Activated T-helper 17 cell treated with anti-CD3 and anti-CD28 coated beads, Interleukin-2, amount 50 U/mL, for 72 hours (primary cell): ENCODE measurements around the gene PC. TPM values are rescaled to one million over a fixed set of nuclear protein-coding genes. Genes with fewer than 3 reads are reported as not detected.
"Not testable (repeated sequence)": the region's sequence is repeated elsewhere in the genome, so short reads cannot be mapped to it uniquely, and the experiment has no call there.

Source experiments
- ATAC-seq: fragments of 150-1000 bp; cut with Tn5 transposase; replicated peaks from 2 replicates; pipeline ENCODE4 v1.10.0; 2021; ENCODE audit warnings: mild to moderate bottlenecking, moderate library complexity
- H3K27ac Mint-ChIP-seq: one replicate; pipeline ENCODE4 v1.8.0; 2022; ENCODE audit warnings: mixed read lengths
- H3K27me3 Mint-ChIP-seq: one replicate; pipeline ENCODE4 v1.8.0; 2022; ENCODE audit warnings: mixed read lengths
- H3K36me3 Mint-ChIP-seq: one replicate; pipeline ENCODE4 v1.8.0; 2022; ENCODE audit warnings: low read depth, mild to moderate bottlenecking, mixed read lengths
- H3K4me1 Mint-ChIP-seq: one replicate; pipeline ENCODE4 v1.8.0; 2022; ENCODE audit warnings: mixed read lengths
- H3K4me3 Mint-ChIP-seq: one replicate; pipeline ENCODE4 v1.8.0; 2022; ENCODE audit warnings: mild to moderate bottlenecking, mixed read lengths
- H3K9me3 Mint-ChIP-seq: one replicate; pipeline ENCODE4 v1.8.0; 2022; ENCODE audit warnings: mixed read lengths
- total RNA-seq, 2 donors: library from RNA; stranded (reverse); gene quantifications; one replicate each; pipeline ENCODE4 v1.2.3, GENCODE V29; 2022

Gene PC
- total RNA-seq, 2 donors from 2014 or later: 8.4 to 10.9 TPM

- peaks cover 32% of the 10 kb centered on the region for H3K4me1 Mint-ChIP-seq
- H3K27me3 Mint-ChIP-seq: no peaks in the 10 kb centered on the region
- no peaks in the 10 kb centered on the region for H3K9me3 Mint-ChIP-seq
- H3K27ac Mint-ChIP-seq: peak overlapping the region; percentile 98
- no peak for ATAC-seq
- peak overlapping the region; percentile 99 for H3K4me3 Mint-ChIP-seq
- H3K36me3 Mint-ChIP-seq: peaks cover 59% of the 10 kb centered on the region
These were observed 114.2 kb downstream of the PC start for GRCh38 chr11:66843776-66844495.

- peaks cover 32% of the 10 kb centered on the region for H3K4me1 Mint-ChIP-seq
- ATAC-seq: peak; percentile 95
- no peaks in the 10 kb centered on the region for H3K9me3 Mint-ChIP-seq
- peak within 1 kb of the TSS; percentile 99 for H3K4me3 Mint-ChIP-seq
- no peaks in the 10 kb centered on the region for H3K27me3 Mint-ChIP-seq
- peaks cover 62% of the 10 kb centered on the region for H3K36me3 Mint-ChIP-seq
- H3K27ac Mint-ChIP-seq: peak within 1 kb of the TSS; percentile 99
These were observed 115.0 kb downstream of the PC start, which contains the start of gene RCE1 for GRCh38 chr11:66842896-66843775. Gene RCE1 (plus strand): TSS chr11:66843441. CDS start chr11:66843456, 15 bp downstream.

DNA sequence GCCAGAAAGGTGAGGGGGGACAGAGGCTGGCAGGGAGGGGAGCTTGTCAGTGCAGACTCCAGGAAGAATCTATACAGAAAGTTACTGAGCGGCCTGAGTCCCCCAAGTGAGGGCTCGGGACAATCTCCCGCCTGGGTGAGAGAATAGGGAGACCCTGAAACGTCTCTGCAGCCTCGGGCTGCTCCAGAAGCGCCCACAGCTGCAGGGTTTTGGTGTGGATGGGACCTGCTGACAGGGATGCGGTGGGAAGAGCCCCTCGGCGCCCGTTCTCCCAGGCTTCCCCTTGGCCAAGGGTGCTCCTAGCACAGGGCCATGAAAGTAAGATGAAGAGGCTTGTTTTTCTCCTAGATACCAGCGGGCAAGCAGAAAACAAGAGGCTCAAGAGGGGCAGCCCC, 115.7 kb downstream of the PC start:
- no peak for ATAC-seq
- H3K36me3 Mint-ChIP-seq: peaks cover 62% of the 10 kb centered on the region
- peaks cover 32% of the 10 kb centered on the region for H3K4me1 Mint-ChIP-seq
- H3K27ac Mint-ChIP-seq: peak overlapping the region; percentile 99
- peak overlapping the region; percentile 99 for H3K4me3 Mint-ChIP-seq
- no peaks in the 10 kb centered on the region for H3K9me3 Mint-ChIP-seq
- H3K27me3 Mint-ChIP-seq: no peaks in the 10 kb centered on the region

DNA sequence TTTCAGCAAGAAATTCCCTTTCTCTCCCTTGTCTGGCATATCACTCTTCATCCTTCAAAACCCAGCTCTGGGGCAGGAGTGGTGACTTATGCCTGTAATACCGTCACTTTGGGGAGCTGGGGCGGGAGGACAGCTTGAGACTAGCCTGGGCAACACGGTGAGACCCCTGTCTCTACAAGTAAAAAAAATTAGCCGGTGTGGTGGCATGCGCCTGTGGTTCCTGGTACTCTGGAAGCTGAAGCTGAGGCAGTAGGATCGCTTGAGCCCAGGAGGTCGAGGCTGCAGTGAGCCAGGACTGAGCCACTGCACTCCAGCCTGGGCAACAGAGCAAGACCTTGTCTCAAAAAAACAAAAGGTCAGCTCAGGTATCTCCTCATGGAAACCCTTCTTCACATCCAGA, 116.3 kb downstream of the PC start:
- Mint-ChIP-seq H3K9me3 (no peaks in the 10 kb centered on the region), H3K4me3 (peak overlapping the region; percentile 99), H3K27me3 (no peaks in the 10 kb centered on the region), H3K4me1 (peaks cover 32% of the 10 kb centered on the region), H3K36me3 (peaks cover 60% of the 10 kb centered on the region), H3K27ac (peak overlapping the region; percentile 99)
- ATAC-seq: no peak

DNA sequence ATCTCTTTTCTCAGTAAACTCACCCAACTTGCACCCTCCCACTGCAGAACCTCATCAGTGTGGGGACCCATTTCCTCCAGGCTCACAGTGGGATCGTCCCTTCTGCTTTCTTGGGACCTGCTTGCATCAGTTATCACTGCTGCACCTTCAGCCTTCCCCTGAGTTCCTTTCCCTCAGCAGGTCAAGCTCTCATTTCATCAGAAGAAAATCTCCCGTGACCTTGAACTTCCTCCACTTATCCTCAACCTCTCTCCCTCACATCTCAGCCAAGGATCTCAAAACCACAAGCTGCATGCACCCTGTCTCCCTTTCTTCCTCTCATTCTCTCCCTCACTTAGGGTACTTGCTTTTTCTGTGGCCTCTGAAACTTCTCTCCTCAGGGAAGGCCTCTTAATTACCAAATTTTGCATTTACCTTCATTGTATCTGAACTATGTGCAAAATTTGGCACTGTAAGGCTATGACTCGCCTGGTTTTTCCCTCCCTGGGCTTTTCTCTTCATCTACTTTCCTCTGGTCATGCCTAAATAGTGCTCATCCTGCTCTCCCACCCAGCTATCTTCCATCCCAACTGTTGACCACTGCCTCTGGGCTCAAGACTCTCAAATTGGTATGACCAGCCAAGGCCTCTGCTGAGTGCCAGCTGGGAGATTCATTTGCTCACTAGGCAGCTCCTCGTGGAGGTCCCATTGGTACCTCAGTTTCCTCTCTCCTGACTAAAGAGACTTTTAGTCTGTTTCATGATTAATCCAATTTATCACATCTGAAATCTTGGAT, 117.7 kb downstream of the PC start:
- H3K9me3 Mint-ChIP-seq: no peaks in the 10 kb centered on the region
- peak overlapping the region; percentile 78 for H3K27ac Mint-ChIP-seq
- no peaks in the 10 kb centered on the region for H3K27me3 Mint-ChIP-seq
- H3K36me3 Mint-ChIP-seq: peaks cover 49% of the 10 kb centered on the region
- no peak for ATAC-seq
- peak overlapping the region; percentile 99 for H3K4me3 Mint-ChIP-seq
- peaks cover 32% of the 10 kb centered on the region for H3K4me1 Mint-ChIP-seq

DNA sequence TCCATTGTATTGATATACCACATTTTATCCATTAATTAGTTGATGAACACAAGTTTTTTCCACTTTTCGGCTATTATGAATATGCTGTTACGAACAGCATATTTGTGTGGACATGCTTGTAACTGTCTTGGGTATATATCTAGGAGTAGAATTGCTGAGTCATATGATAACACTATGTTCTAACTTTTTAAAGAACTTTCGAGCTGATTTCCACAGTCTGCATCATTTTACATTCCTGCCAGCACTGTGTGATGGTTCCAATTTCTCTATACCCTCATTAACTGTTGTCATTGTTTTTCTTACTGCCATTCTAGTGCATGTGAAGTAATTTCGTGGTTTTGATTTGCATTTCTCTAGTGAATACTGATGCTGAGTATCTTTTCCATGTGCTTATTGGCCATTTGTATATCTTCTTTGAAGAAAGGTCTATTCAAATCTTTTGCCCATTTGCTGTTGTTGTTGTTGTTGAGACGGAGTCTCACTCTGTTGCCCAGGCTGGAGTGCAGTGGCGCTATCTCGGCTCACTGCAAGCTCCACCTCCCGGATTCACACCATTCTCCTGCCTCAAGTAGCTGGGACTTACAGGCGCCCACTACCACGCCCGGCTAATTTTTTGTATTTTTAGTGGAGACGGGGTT, 122.3 kb downstream of the PC start:
- H3K36me3 Mint-ChIP-seq: peaks cover 22% of the 10 kb centered on the region
- no peaks in the 10 kb centered on the region for H3K9me3 Mint-ChIP-seq
- peaks cover 16% of the 10 kb centered on the region for H3K4me1 Mint-ChIP-seq
- no peak overlapping the region for H3K27ac Mint-ChIP-seq
- no peak for ATAC-seq
- no peak overlapping the region for H3K4me3 Mint-ChIP-seq
- no peaks in the 10 kb centered on the region for H3K27me3 Mint-ChIP-seq

- no peak for ATAC-seq
- peaks cover 7% of the 10 kb centered on the region for H3K4me1 Mint-ChIP-seq
- H3K27me3 Mint-ChIP-seq: no peaks in the 10 kb centered on the region
- no peaks in the 10 kb centered on the region for H3K9me3 Mint-ChIP-seq
- H3K4me3 Mint-ChIP-seq: no peak overlapping the region
- H3K27ac Mint-ChIP-seq: no peak overlapping the region
- H3K36me3 Mint-ChIP-seq: peaks cover 13% of the 10 kb centered on the region
These were observed 123.2 kb downstream of the PC start for GRCh38 chr11:66834943-66835342.

- no peak for ATAC-seq
- Mint-ChIP-seq H3K27me3 (no peaks in the 10 kb centered on the region), H3K27ac (no peak overlapping the region)
These were observed 123.7 kb downstream of the PC start for GRCh38 chr11:66834539-66834845.

GRCh38 chr11:66824573-66824972, 133.6 kb downstream of the PC start:
- peaks cover 12% of the 10 kb centered on the region for H3K36me3 Mint-ChIP-seq

More at GRCh38 chr11:66834539-66834845, 123.7 kb downstream of the PC start:
- Mint-ChIP-seq H3K36me3 (peaks cover 9% of the 10 kb centered on the region), H3K4me3 (no peak overlapping the region), H3K9me3 (no peaks in the 10 kb centered on the region), H3K4me1 (peaks cover 6% of the 10 kb centered on the region)

GRCh38 chr11:66823700-66824099, 134.5 kb downstream of the PC start:
- Mint-ChIP-seq H3K9me3 (no peaks in the 10 kb centered on the region), H3K4me1 (no peaks in the 10 kb centered on the region), H3K36me3 (peaks cover 8% of the 10 kb centered on the region), H3K27me3 (no peaks in the 10 kb centered on the region), H3K4me3 (no peak overlapping the region), H3K27ac (no peak overlapping the region)
- no peak for ATAC-seq

More at GRCh38 chr11:66824573-66824972, 133.6 kb downstream of the PC start:
- H3K9me3 Mint-ChIP-seq, H3K4me3 Mint-ChIP-seq, H3K27me3 Mint-ChIP-seq, ATAC-seq, H3K27ac Mint-ChIP-seq, H3K4me1 Mint-ChIP-seq: not testable (repeated sequence)

GRCh38 chr11:66820901-66821300, 137.3 kb downstream of the PC start:
- no peaks in the 10 kb centered on the region for H3K4me1 Mint-ChIP-seq
- H3K27me3 Mint-ChIP-seq: no peaks in the 10 kb centered on the region
- H3K4me3 Mint-ChIP-seq: no peak overlapping the region
- H3K9me3 Mint-ChIP-seq: no peaks in the 10 kb centered on the region
- H3K27ac Mint-ChIP-seq: no peak overlapping the region
- H3K36me3 Mint-ChIP-seq: no peaks in the 10 kb centered on the region
- no peak for ATAC-seq

- Mint-ChIP-seq H3K4me1 (no peaks in the 10 kb centered on the region), H3K27me3 (no peaks in the 10 kb centered on the region), H3K36me3 (no peaks in the 10 kb centered on the region), H3K4me3 (no peak overlapping the region), H3K9me3 (no peaks in the 10 kb centered on the region), H3K27ac (no peak overlapping the region)
- no peak for ATAC-seq
These were observed 137.8 kb downstream of the PC start for GRCh38 chr11:66820381-66820780.

- ATAC-seq: no peak
- Mint-ChIP-seq H3K36me3 (no peaks in the 10 kb centered on the region), H3K27me3 (no peaks in the 10 kb centered on the region), H3K9me3 (no peaks in the 10 kb centered on the region), H3K27ac (no peak overlapping the region), H3K4me1 (no peaks in the 10 kb centered on the region), H3K4me3 (no peak overlapping the region)
These were observed 139.8 kb downstream of the PC start for GRCh38 chr11:66818231-66818955.
